NCI-H460 (cell line): Measurements from ENCODE around the gene TENM3. TPM values are rescaled to one million over a fixed set of nuclear protein-coding genes. Genes with fewer than 3 reads are reported as not detected.
"Not testable (repeated sequence)": the region's sequence is repeated elsewhere in the genome, so short reads cannot be mapped to it uniquely, and the experiment has no call there.

ENCODE experiments used
- DNase-seq: peaks from one replicate; pipeline ENCODE4 v3.0.0-alpha.2; 2016; ENCODE audit warnings: low read depth; ENCODE audit errors: extremely low read depth
- total RNA-seq: library from RNA; depleted of rRNA; stranded (reverse); fragments of >200 nt; shearing (Covaris generic); gene quantifications from 2 replicates; pipeline ENCODE4 v1.2.3, GENCODE V29; 2014

The TENM3 gene
- total RNA-seq, 1 experiment from 2014 or later = 13.8 TPM

GRCh38 chr4:182800216-182800515 is 557.0 kb downstream of the TENM3 start:
- no peak for DNase-seq

GRCh38 chr4:182801636-182802035 is 558.4 kb downstream of the TENM3 start:
- no peak for DNase-seq

GRCh38 chr4:182802621-182803020 is 559.4 kb downstream of the TENM3 start:
- DNase-seq = no peak

GRCh38 chr4:182803235-182803634 is 560.0 kb downstream of the TENM3 start:
- DNase-seq = no peak

GRCh38 chr4:182804131-182804530 is 560.9 kb downstream of the TENM3 start:
- DNase-seq = no peak

GRCh38 chr4:182805321-182805720 is 562.1 kb downstream of the TENM3 start:
- no peak for DNase-seq

- DNase-seq = no peak
Observed at GRCh38 chr4:182805750-182806149, 562.5 kb downstream of the TENM3 start.

- DNase-seq = peak; percentile 41
Observed at GRCh38 chr4:182806259-182807252, 563.4 kb downstream of the TENM3 start.

- DNase-seq = no peak
Observed at GRCh38 chr4:182807346-182807745, 564.1 kb downstream of the TENM3 start.

GRCh38 chr4:182807767-182808548 is 564.8 kb downstream of the TENM3 start:
- no peak for DNase-seq

- DNase-seq = no peak
Observed at GRCh38 chr4:182808673-182809416, 565.6 kb downstream of the TENM3 start.

- DNase-seq = no peak
Observed at GRCh38 chr4:182809417-182810102, 566.4 kb downstream of the TENM3 start.

- no peak for DNase-seq
Observed at GRCh38 chr4:182810103-182810615, 567.0 kb downstream of the TENM3 start.

GRCh38 chr4:182812916-182813315 is 569.7 kb downstream of the TENM3 start:
- DNase-seq = no peak

- not testable (repeated sequence) for DNase-seq
Observed at GRCh38 chr4:182814065-182814464, 570.9 kb downstream of the TENM3 start.

- no peak for DNase-seq
Observed at GRCh38 chr4:182818926-182819730, 575.9 kb downstream of the TENM3 start.

GRCh38 chr4:182819751-182820150 is 576.5 kb downstream of the TENM3 start:
- DNase-seq = no peak

GRCh38 chr4:182822554-182822953 is 579.4 kb downstream of the TENM3 start:
- DNase-seq = no peak

- DNase-seq = no peak
Observed at GRCh38 chr4:182823576-182823975, 580.4 kb downstream of the TENM3 start.
